GM10266 (cell line): ENCODE data around the gene CHST15.

Experiments
- DNase-seq: peaks from one replicate; pipeline ENCODE4 v3.0.0; 2012; ENCODE audit errors: extremely low spot score
- TF ChIP-seq, protein P1 (sequence below): IDR thresholded peaks from 2 replicates; pipeline ENCODE4 v1.5.1; 2012; ENCODE audit warnings: mild to moderate bottlenecking, low read depth; ENCODE audit not compliant: control insufficient read depth, insufficient read depth; ENCODE audit errors: missing control alignments

CHST15 gene

DNA sequence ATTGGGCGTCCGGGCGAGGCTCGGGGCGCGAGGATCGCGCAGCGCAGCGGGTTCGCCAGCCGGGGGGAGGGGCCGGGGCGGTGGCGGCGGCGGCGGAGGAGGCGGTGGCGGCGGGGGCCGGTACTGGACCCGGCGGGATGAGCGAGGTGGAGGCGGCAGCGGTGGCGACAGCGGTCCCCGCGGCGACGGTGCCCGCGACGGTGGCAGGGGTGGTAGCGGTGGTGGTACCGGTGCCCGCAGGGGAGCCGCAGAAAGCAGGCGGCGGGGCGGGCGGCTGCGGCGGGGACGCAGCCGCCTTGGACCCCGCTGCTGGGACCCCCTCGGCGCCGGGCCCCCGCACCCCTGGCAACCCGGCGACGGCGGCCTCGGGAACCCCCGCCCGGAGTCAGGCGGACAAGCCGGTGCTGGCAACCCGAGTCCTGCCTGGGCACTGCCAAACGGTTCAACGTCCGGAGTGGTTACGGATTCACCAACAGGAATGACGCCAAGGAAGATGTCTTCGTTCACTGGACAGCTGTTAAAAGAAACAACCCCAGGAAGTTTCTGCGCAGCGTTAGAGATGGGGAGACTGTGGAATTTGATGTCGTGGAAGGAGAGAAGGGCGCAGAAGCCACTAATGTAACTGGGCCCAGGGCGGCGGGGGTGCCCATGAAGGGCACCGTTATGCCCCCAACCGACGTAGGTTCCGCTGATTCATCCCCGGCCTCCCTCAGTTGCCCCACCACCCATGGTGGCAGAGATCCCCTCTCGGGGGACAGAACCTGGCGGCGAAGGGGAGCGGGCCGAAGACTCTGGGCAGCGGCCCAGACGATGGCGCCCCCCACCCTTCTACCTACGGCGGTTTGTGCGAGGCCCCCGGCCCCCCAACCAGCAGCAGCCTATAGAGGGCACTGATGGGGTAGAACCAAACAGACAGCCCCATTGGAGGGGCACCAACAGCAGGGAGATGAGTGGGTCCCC, 101.5 kb downstream of the CHST15 start:
- DNase-seq: no peak
- TF ChIP-seq, protein P1, sequence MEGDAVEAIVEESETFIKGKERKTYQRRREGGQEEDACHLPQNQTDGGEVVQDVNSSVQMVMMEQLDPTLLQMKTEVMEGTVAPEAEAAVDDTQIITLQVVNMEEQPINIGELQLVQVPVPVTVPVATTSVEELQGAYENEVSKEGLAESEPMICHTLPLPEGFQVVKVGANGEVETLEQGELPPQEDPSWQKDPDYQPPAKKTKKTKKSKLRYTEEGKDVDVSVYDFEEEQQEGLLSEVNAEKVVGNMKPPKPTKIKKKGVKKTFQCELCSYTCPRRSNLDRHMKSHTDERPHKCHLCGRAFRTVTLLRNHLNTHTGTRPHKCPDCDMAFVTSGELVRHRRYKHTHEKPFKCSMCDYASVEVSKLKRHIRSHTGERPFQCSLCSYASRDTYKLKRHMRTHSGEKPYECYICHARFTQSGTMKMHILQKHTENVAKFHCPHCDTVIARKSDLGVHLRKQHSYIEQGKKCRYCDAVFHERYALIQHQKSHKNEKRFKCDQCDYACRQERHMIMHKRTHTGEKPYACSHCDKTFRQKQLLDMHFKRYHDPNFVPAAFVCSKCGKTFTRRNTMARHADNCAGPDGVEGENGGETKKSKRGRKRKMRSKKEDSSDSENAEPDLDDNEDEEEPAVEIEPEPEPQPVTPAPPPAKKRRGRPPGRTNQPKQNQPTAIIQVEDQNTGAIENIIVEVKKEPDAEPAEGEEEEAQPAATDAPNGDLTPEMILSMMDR: no peak

DNA sequence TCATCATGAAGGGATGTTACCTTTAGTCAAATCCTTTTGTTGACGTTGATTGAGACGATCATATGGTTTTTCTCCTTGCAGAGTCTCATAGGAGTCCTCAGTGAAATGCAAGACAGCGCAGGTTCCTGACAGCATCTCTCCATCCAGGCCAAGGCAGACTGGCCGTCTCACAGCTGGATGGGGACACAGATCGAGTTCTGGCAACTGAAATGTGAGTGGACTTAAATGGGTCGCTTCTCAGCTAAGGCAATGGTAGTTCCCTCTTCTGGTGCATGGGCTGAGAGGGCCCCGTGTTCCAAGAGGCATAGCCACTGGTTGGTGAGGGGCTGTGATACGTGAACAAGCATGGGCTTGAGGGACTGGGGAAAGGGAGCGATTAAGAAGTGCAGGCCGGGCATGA, 102.5 kb downstream of the CHST15 start:
- TF ChIP-seq, protein P1: no peak
- DNase-seq: no peak

DNA sequence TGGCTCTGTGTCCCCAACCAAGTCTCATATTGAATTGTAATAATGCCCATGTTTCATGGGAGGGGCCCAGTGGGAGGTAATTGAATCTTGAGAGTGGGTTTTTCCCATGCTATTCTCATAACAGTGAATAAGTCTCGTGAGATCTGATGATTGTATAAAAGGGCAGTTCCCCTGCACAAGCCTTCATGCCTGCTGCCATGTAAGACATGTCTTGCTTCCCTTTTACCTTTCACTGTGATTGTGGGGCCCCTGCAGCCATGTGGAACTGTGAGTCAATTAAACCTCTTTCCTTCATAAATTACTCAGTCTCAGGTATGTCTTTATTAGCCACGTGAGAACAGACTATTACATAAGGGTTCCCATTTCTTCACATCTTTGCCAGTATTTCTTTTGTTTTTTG, 104.7 kb downstream of the CHST15 start:
- TF ChIP-seq, protein P1: no peak
- DNase-seq: no peak

DNA sequence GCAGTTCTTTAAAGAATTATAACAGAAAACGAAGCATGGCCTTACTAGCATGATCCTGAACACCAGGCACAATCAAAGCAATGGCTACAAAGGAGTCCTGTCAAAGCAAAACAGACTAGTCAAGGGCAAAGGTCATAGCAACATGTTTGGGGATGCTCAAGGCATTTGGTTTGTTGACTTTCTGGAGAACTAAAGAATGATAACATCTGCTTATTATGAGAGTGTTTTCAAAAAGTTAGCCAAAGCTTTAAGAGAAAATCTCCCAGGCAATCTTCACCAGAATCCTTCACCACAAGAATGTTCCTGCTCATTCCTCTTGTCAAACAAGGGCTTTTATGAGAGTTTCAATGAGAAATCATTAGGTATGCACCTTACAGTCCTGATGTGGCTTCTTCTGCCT, 106.7 kb downstream of the CHST15 start:
- no peak for DNase-seq
- TF ChIP-seq, protein P1: no peak

DNA sequence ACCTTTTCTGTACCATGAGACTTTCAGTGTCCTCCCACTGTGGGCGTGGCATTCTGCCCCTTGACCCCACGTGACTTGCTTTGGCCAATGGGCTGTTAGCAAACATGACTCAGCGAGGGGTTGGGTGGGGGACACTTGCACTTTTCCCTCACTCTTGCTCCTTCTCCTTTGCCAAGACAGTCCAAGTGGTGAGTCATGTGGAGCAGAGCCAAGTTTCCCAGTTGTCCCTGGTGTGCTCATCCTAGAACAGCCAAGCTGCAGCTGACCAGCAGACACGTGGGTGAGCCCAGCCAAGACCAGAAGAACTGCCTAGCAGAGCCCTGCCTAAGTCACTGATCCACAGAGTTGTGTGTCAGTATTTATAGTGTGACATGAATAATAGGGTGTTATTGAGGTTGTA, 119.0 kb downstream of the CHST15 start:
- TF ChIP-seq, protein P1: no peak
- DNase-seq: no peak

DNA sequence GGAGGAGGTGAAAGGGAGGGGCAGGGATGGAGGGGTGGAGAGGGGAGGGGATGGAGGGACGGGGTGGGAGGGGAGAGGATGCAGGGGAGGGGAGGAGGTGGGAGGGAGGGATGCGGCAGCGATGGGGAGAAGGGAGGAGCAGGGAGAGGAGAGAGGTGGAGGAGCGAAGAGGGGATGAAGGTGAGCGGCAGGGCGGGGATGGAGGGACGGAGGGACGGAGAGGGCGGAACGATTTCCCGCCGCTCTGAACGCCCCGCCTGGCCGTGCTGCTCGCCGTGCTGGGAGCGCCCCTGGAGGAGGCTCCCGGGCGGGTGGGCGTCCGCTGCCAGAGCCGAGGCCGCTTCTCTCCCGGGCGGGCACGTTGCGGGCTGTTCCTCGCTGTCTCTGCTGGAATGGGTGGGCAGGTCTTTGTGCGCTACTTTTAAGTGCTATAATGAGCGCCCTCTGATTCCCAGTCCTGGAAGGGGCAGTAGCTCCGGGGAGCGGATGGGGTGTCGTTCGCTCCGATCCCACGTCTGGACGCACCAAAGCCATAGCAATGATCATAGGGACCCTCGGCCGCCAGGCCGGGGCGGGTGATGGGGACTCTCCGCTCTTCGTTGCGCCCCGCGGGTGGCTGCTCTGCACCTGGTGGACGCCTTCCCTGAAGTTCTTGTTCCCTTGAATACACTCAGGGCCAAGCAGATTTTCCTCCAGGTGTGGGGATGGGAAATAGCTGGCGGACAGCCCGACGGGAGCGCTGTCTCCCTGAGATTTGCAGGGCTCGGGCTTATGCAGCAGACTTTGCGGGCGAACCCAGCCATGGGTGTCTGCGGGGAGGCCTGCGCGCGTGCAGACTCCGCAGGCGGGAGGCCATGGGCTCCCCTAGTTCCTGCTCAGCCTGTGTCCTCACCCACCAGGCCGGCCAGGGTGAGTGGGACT, 120.7 kb downstream of the CHST15 start:
- TF ChIP-seq, protein P1: no peak
- no peak for DNase-seq
